Measurements from ENCODE around the gene ZNF593OS.

Gene ZNF593OS

DNA sequence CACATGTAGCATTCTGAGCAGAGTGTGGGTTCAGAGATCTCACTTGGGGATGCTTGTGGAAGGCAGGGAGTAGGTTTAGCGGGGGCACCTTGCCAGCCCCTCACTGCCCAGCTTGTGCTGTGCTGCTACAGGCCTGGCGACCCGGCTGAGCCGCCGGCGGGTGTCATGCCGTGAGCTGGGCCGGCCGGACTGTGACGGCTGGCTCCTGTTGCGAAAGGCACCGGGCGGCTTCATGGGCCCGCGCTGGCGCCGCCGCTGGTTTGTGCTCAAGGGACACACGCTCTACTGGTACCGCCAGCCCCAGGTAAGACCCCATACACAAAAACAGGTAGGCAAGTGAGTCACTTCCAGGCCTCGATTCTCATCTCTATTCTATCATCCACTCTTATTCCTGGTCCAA is 13.3 kb upstream of the ZNF593OS start:
- Histone ChIP-seq H2AFZ (ENCODE audit: low read length) (no peak overlapping the region), H3K23ac (ENCODE audit: low read depth, low read length, poor library complexity) (peak overlapping the region; percentile 55), H3K14ac (ENCODE audit: low read length) (no peak overlapping the region), H2AK5ac (ENCODE audit: low read depth, low read length) (no peak overlapping the region), H3K18ac (ENCODE audit: low read length) (no peak overlapping the region), H4K91ac (ENCODE audit: low read depth, low read length, poor library complexity) (no peak overlapping the region), H3K4me2 (ENCODE audit: insufficient read depth, low read length, poor library complexity, severe bottlenecking) (no peak overlapping the region), H2BK12ac (ENCODE audit: low read length) (no peak overlapping the region), H3K4ac (ENCODE audit: low read length) (no peak overlapping the region), H4K8ac (ENCODE audit: low read depth, low read length) (no peak overlapping the region), H3K27ac (replicated peaks; ENCODE audit: low read length) (no peak overlapping the region), H2BK5ac (ENCODE audit: low read length) (no peak overlapping the region), H3K4me3 (ENCODE audit: low read length in 2 of 2) (no peak overlapping the region), H3K9me3 (replicated peaks in 1 of 2; ENCODE audit: control insufficient read depth in 2 of 2, insufficient read depth in 1 of 2, low read depth in 1 of 2, low read length in 2 of 2) (no peaks in the 10 kb centered on the region), H3K4me1 (ENCODE audit: control insufficient read depth in 2 of 2, insufficient read depth in 1 of 2, low read depth in 1 of 2, low read length in 2 of 2) (no peaks in the 10 kb centered on the region), H3K9ac (ENCODE audit: low read depth, low read length, poor library complexity) (no peak overlapping the region), H2BK15ac (ENCODE audit: low read length) (no peak overlapping the region), H2BK120ac (ENCODE audit: low read depth, low read length) (no peak overlapping the region), H3K79me1 (ENCODE audit: low read depth, low read length) (no peaks in the 10 kb centered on the region), H3K27me3 (ENCODE audit: control insufficient read depth in 3 of 3, insufficient read depth in 3 of 3, low read depth in 1 of 3, low read length in 3 of 3) (no peaks in the 10 kb centered on the region), H3K36me3 (replicated peaks in 1 of 2; ENCODE audit: control insufficient read depth in 2 of 2, insufficient read depth in 2 of 2, low read length in 2 of 2) (peaks cover 0 to 7% of the 10 kb centered on the region in 2 donors)
- DNase-seq (ENCODE audit: low spot score), result no peak
- no CpG with 5 or more reads among the region's 21 CpGs for WGBS, 2 donors (ENCODE audit: extremely low coverage in 2 of 2, insufficient read length in 2 of 2, insufficient replicate concordance in 1 of 2)

DNA sequence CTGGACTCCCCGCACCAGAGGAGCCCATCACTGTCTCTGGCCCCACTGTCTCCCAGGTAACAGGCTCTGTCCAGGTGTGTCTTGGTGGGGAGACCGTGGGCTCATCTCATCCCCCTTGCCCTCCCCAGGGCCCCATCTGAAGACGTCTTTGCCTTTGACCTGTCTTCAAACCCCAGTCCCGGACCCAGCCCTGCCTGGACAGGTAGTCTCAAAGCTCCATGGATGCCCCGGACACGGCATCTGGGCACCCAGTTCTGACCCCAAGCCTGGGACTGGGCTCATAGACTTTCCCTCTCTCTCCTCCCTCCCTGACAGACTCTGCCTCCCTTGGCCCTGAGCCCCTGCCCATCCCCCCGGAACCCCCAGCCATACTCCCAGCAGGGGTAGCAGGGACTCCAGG is 12.5 kb upstream of the ZNF593OS start:
- H3K23ac ChIP-seq (ENCODE audit: low read depth, low read length, poor library complexity), result no peak overlapping the region
- H4K91ac ChIP-seq (ENCODE audit: low read depth, low read length, poor library complexity), result no peak overlapping the region
- DNase-seq (ENCODE audit: low spot score), result no peak
- H3K4me2 ChIP-seq (ENCODE audit: insufficient read depth, low read length, poor library complexity, severe bottlenecking), result no peak overlapping the region
- H3K36me3 ChIP-seq (replicated peaks in 1 of 2; ENCODE audit: control insufficient read depth in 2 of 2, insufficient read depth in 2 of 2, low read length in 2 of 2), result peaks cover 0 to 4% of the 10 kb centered on the region in 2 donors
- no CpG with 5 or more reads among the region's 7 CpGs for WGBS, 2 donors (ENCODE audit: extremely low coverage in 2 of 2, insufficient read length in 2 of 2, insufficient replicate concordance in 1 of 2)
- no peak overlapping the region for H3K9ac ChIP-seq (ENCODE audit: low read depth, low read length, poor library complexity)
- H3K18ac ChIP-seq (ENCODE audit: low read length), result peak overlapping the region; percentile 38
- H3K4ac ChIP-seq (ENCODE audit: low read length), result no peak overlapping the region
- no peak overlapping the region for H2BK12ac ChIP-seq (ENCODE audit: low read length)
- no peak overlapping the region for H3K4me3 ChIP-seq (ENCODE audit: low read length in 2 of 2)
- no peak overlapping the region for H2AK5ac ChIP-seq (ENCODE audit: low read depth, low read length)
- no peak overlapping the region for H3K14ac ChIP-seq (ENCODE audit: low read length)
- H2AFZ ChIP-seq (ENCODE audit: low read length), result no peak overlapping the region
- H2BK5ac ChIP-seq (ENCODE audit: low read length), result no peak overlapping the region
- H2BK120ac ChIP-seq (ENCODE audit: low read depth, low read length), result no peak overlapping the region
- no peaks in the 10 kb centered on the region for H3K27me3 ChIP-seq (ENCODE audit: control insufficient read depth in 3 of 3, insufficient read depth in 3 of 3, low read depth in 1 of 3, low read length in 3 of 3)
- no peaks in the 10 kb centered on the region for H3K4me1 ChIP-seq (ENCODE audit: control insufficient read depth in 2 of 2, insufficient read depth in 1 of 2, low read depth in 1 of 2, low read length in 2 of 2)
- H3K9me3 ChIP-seq (replicated peaks in 1 of 2; ENCODE audit: control insufficient read depth in 2 of 2, insufficient read depth in 1 of 2, low read depth in 1 of 2, low read length in 2 of 2), result no peaks in the 10 kb centered on the region
- no peaks in the 10 kb centered on the region for H3K79me1 ChIP-seq (ENCODE audit: low read depth, low read length)
- no peak overlapping the region for H2BK15ac ChIP-seq (ENCODE audit: low read length)
- no peak overlapping the region for H4K8ac ChIP-seq (ENCODE audit: low read depth, low read length)
- H3K27ac ChIP-seq (replicated peaks; ENCODE audit: low read length), result no peak overlapping the region

DNA sequence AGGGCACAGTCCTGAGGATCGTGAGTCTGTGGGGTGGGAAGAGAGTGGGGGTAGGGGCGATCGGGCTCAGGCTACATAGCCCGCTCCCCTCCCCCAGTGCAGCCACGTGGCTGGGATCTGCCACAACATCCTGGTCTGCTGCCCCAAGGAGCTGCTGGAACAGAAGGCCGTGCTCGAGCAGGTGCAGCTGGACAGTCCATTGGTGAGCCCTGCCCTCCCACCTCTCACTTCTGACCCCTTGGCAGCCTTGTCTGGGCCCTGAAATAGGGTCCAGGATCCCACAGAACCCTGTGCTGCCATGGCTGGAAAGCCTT is 10.7 kb upstream of the ZNF593OS start:
- DNase-seq (ENCODE audit: low spot score), result no peak
- peak overlapping the region; percentile 40 for H3K23ac ChIP-seq (ENCODE audit: low read depth, low read length, poor library complexity)
- no peaks in the 10 kb centered on the region for H3K79me1 ChIP-seq (ENCODE audit: low read depth, low read length)
- H2AFZ ChIP-seq (ENCODE audit: low read length), result peak overlapping the region; percentile 51
- H3K27me3 ChIP-seq (ENCODE audit: control insufficient read depth in 3 of 3, insufficient read depth in 3 of 3, low read depth in 1 of 3, low read length in 3 of 3), result no peaks in the 10 kb centered on the region
- H2BK5ac ChIP-seq (ENCODE audit: low read length), result no peak overlapping the region
- H3K18ac ChIP-seq (ENCODE audit: low read length), result peak overlapping the region; percentile 35
- H4K8ac ChIP-seq (ENCODE audit: low read depth, low read length), result no peak overlapping the region
- no peak overlapping the region for H3K27ac ChIP-seq (replicated peaks; ENCODE audit: low read length)
- H3K4me3 ChIP-seq (ENCODE audit: low read length in 2 of 2), result no peak overlapping the region
- H4K91ac ChIP-seq (ENCODE audit: low read depth, low read length, poor library complexity), result no peak overlapping the region
- no peaks in the 10 kb centered on the region for H3K9me3 ChIP-seq (replicated peaks in 1 of 2; ENCODE audit: control insufficient read depth in 2 of 2, insufficient read depth in 1 of 2, low read depth in 1 of 2, low read length in 2 of 2)
- H3K4ac ChIP-seq (ENCODE audit: low read length), result no peak overlapping the region
- H2BK15ac ChIP-seq (ENCODE audit: low read length), result no peak overlapping the region
- WGBS, 2 donors (ENCODE audit: extremely low coverage in 2 of 2, insufficient read length in 2 of 2, insufficient replicate concordance in 1 of 2), result no CpG with 5 or more reads among the region's 7 CpGs
- no peak overlapping the region for H3K14ac ChIP-seq (ENCODE audit: low read length)
- H3K36me3 ChIP-seq (replicated peaks in 1 of 2; ENCODE audit: control insufficient read depth in 2 of 2, insufficient read depth in 2 of 2, low read length in 2 of 2), result no peaks in the 10 kb centered on the region
- H2BK12ac ChIP-seq (ENCODE audit: low read length), result no peak overlapping the region
- peaks cover 0 to 2% of the 10 kb centered on the region in 2 donors for H3K4me1 ChIP-seq (ENCODE audit: control insufficient read depth in 2 of 2, insufficient read depth in 1 of 2, low read depth in 1 of 2, low read length in 2 of 2)
- no peak overlapping the region for H3K4me2 ChIP-seq (ENCODE audit: insufficient read depth, low read length, poor library complexity, severe bottlenecking)
- H2AK5ac ChIP-seq (ENCODE audit: low read depth, low read length), result no peak overlapping the region
- no peak overlapping the region for H2BK120ac ChIP-seq (ENCODE audit: low read depth, low read length)
- peak overlapping the region; percentile 50 for H3K9ac ChIP-seq (ENCODE audit: low read depth, low read length, poor library complexity)

DNA sequence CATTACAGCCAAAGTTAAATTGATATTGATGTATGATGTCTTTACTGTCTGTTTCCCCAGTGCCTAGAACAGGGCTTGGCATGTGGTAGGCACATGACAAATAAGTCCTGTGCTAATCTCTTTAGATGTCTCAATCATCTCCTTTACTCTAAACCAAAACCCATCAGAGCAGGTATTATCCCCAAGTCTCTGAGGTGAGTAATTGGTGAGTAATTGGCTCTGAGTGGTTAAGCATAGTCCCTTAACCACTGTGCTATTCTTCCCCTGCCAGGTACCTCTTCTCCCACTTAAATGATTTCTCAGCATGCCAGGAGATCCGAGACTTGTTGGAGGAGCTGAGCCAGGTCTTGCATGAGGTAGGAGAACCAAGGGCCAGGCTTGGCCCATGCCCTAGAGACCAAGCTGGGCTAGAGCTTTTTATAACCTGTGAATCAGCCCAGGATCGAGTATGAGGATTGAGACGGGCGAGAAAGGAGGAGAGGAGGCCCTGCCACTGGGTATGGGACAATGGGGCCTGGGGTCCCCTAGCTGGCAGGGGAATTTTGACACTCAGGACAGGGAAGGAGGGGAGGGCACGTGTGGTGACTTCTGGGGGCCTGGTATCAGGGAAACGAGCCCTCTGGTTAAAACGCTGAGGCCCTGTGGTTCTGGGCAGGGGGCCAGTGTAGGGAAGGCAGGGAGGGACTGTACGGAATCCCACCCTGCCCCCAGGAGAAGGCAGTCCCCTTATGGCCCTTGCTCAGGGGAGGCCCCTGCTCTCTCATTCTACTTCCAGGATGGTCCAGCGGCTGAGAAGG is 10.2 kb upstream of the ZNF593OS start:
- Histone ChIP-seq H3K9ac (ENCODE audit: low read depth, low read length, poor library complexity) (peak overlapping the region; percentile 50), H3K4ac (ENCODE audit: low read length) (no peak overlapping the region), H2BK12ac (ENCODE audit: low read length) (no peak overlapping the region), H3K79me1 (ENCODE audit: low read depth, low read length) (no peaks in the 10 kb centered on the region), H3K18ac (ENCODE audit: low read length) (no peak overlapping the region), H3K27me3 (ENCODE audit: control insufficient read depth in 3 of 3, insufficient read depth in 3 of 3, low read depth in 1 of 3, low read length in 3 of 3) (no peaks in the 10 kb centered on the region), H2AFZ (ENCODE audit: low read length) (peak overlapping the region; percentile 51), H3K36me3 (replicated peaks in 1 of 2; ENCODE audit: control insufficient read depth in 2 of 2, insufficient read depth in 2 of 2, low read length in 2 of 2) (no peaks in the 10 kb centered on the region), H3K14ac (ENCODE audit: low read length) (no peak overlapping the region), H2BK15ac (ENCODE audit: low read length) (no peak overlapping the region), H3K4me1 (ENCODE audit: control insufficient read depth in 2 of 2, insufficient read depth in 1 of 2, low read depth in 1 of 2, low read length in 2 of 2) (peaks cover 0 to 5% of the 10 kb centered on the region in 2 donors), H2AK5ac (ENCODE audit: low read depth, low read length) (no peak overlapping the region), H4K8ac (ENCODE audit: low read depth, low read length) (no peak overlapping the region), H3K4me2 (ENCODE audit: insufficient read depth, low read length, poor library complexity, severe bottlenecking) (no peak overlapping the region), H3K9me3 (replicated peaks in 1 of 2; ENCODE audit: control insufficient read depth in 2 of 2, insufficient read depth in 1 of 2, low read depth in 1 of 2, low read length in 2 of 2) (no peaks in the 10 kb centered on the region), H4K91ac (ENCODE audit: low read depth, low read length, poor library complexity) (no peak overlapping the region), H2BK5ac (ENCODE audit: low read length) (no peak overlapping the region), H3K27ac (replicated peaks; ENCODE audit: low read length) (no peak overlapping the region), H3K23ac (ENCODE audit: low read depth, low read length, poor library complexity) (no peak overlapping the region), H2BK120ac (ENCODE audit: low read depth, low read length) (no peak overlapping the region), H3K4me3 (ENCODE audit: low read length in 2 of 2) (no peak overlapping the region)
- DNase-seq (ENCODE audit: low spot score), result no peak
- WGBS, 2 donors (ENCODE audit: extremely low coverage in 2 of 2, insufficient read length in 2 of 2, insufficient replicate concordance in 1 of 2), result no CpG with 5 or more reads among the region's 9 CpGs
